HepG2 (cell line): Measurements from ENCODE around the gene KLF16. TPM values are rescaled to one million over a fixed set of nuclear protein-coding genes. Genes with fewer than 3 reads are reported as not detected.
A peak's percentile ranks its signal among the peaks of the same experiment; 100 is the strongest.

Source experiments
- HNRNPK ChIP-seq: fragments of 200-400 bp; formaldehyde crosslinking; IDR thresholded peaks from 2 replicates; pipeline ENCODE4 v1.6.1; 2018; ENCODE audit warnings: low read length, low read depth, moderate library complexity, mild to moderate bottlenecking; ENCODE audit not compliant: poor library complexity, severe bottlenecking
- IRF2 ChIP-seq: IDR thresholded peaks from 2 replicates; pipeline ENCODE4 v1.6.1; 2018; ENCODE audit warnings: missing genetic modification reagents, missing compliant biosample characterization
- KLF6 ChIP-seq: IDR thresholded peaks from 2 replicates; pipeline ENCODE4 v1.8.0; 2016; ENCODE audit warnings: missing biosample characterization, missing genetic modification reagents
- SOX5 ChIP-seq: IDR thresholded peaks from 2 replicates; pipeline ENCODE4 v1.6.1; 2016; ENCODE audit warnings: borderline replicate concordance
- U2AF2 ChIP-seq: fragments of 200-400 bp; formaldehyde crosslinking; IDR thresholded peaks from 2 replicates; pipeline ENCODE4 v1.6.1; 2017; ENCODE audit warnings: low read depth, mild to moderate bottlenecking, low read length
- ZNF329 ChIP-seq: sonication (generic); formaldehyde crosslinking; IDR thresholded peaks from 2 replicates; pipeline ENCODE4 v1.9.0; 2021; ENCODE audit warnings: low read depth, mild to moderate bottlenecking, missing genetic modification reagents
- ZNF331 ChIP-seq: sonication (generic); formaldehyde crosslinking; IDR thresholded peaks from 2 replicates; pipeline ENCODE4 v1.4.0; 2020; ENCODE audit warnings: missing genetic modification reagents
- ZNF333 ChIP-seq: sonication (generic); formaldehyde crosslinking; IDR thresholded peaks from 2 replicates; pipeline ENCODE4 v1.4.0; 2020; ENCODE audit warnings: mild to moderate bottlenecking, missing genetic modification reagents, borderline replicate concordance
- polyA plus RNA-seq, 8 experiments: library from polyadenylated mRNA; depleted of rRNA in 3 of 8; stranded (reverse) in 7 of 8; unstranded in 1 of 8; fragments of >200 nt; fragmentation: Illumina TruSeq in 4 of 8; extraction: Trizol in 4 of 8; gene quantifications; 2 replicates each; pipeline versions ENCODE4 v1.2.1 to v1.2.3, GENCODE V29; 2011 to 2016; ENCODE audit warnings: low read depth in 4 of 8, missing spikeins in 1 of 8, mixed read lengths in 1 of 8; ENCODE audit not compliant: insufficient read depth in 1 of 8
- total RNA-seq, 5 experiments: library from RNA; depleted of rRNA; stranded (reverse); fragments of >200 nt; fragmentation: Illumina TruSeq; extraction: Trizol; gene quantifications; 2 replicates each; pipeline ENCODE4 v1.2.3, GENCODE V29; 2016; ENCODE audit warnings: low read depth in 1 of 5
- TF ChIP-seq, protein P1 (sequence below): sonication (generic); formaldehyde crosslinking; IDR thresholded peaks from 2 replicates; pipeline ENCODE4 v1.9.0; 2022; ENCODE audit warnings: low read depth, missing genetic modification reagents
- TF ChIP-seq, protein P2 (sequence below): sonication (generic); formaldehyde crosslinking; IDR thresholded peaks from 2 replicates; pipeline ENCODE4 v1.4.0; 2020; ENCODE audit warnings: mild to moderate bottlenecking, missing genetic modification reagents
- TF ChIP-seq, protein P3 (sequence below): sonication (generic); formaldehyde crosslinking; IDR thresholded peaks from 2 replicates; pipeline ENCODE4 v1.5.0; 2020; ENCODE audit warnings: mild to moderate bottlenecking, missing genetic modification reagents
- TF ChIP-seq, protein P4 (sequence below): sonication (generic); formaldehyde crosslinking; IDR thresholded peaks from 2 replicates; pipeline ENCODE4 v1.5.0; 2020; ENCODE audit warnings: missing genetic modification reagents
- TF ChIP-seq, protein P5 (sequence below): IDR thresholded peaks from 2 replicates; pipeline ENCODE4 v1.6.1; 2016; ENCODE audit warnings: low read depth, missing genetic modification reagents, missing compliant biosample characterization
- TF ChIP-seq, protein P6 (sequence below): IDR thresholded peaks from 2 replicates; pipeline ENCODE4 v1.6.1; 2016; ENCODE audit warnings: missing compliant biosample characterization, missing genetic modification reagents, borderline replicate concordance

KLF16 gene
- total and polyA plus RNA-seq, 2 of the 13 experiments (the other 11 are each of a cell fraction or from before 2014, with no cell fraction given) = 3.5 to 6.7 TPM

DNA sequence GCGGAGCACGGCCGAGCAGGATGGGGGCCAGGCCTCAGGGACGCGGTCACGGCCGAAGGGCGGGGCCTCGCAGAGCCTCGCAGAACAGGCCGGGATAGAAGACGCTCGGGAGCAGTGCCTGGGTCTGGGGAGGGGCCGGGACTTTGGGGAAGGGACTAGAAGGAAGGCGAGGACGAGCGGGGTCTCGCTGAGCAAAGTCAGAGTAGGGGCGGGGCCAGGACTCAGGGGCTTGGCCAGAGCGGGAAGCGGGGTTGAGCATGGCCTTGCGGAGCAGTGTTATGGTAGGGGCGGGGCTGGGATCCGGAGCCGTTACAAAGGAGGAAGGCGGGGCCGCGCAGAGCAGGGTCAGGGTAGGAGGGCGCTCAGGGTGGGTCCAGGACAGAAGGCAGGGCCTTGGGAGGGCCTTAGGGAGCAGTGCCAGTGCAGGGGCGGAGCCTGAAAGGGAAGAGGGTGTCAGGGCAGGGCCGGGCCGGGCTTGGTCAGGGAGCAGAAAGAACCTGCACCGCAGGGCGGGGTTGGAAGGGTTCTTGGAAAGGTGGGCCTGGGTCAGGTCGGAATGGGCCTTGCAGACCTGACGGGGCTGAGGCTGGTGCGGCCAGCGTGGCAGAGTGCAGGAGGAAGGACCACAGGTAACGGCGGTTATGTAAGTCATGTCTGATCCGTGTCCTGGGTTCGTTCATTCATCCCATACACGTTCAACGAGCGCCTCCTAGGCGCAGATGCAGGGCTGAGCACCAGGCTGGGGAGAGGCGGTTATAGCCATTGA is 50.8 kb downstream of the KLF16 start (continued):
- TF ChIP-seq, protein P1, sequence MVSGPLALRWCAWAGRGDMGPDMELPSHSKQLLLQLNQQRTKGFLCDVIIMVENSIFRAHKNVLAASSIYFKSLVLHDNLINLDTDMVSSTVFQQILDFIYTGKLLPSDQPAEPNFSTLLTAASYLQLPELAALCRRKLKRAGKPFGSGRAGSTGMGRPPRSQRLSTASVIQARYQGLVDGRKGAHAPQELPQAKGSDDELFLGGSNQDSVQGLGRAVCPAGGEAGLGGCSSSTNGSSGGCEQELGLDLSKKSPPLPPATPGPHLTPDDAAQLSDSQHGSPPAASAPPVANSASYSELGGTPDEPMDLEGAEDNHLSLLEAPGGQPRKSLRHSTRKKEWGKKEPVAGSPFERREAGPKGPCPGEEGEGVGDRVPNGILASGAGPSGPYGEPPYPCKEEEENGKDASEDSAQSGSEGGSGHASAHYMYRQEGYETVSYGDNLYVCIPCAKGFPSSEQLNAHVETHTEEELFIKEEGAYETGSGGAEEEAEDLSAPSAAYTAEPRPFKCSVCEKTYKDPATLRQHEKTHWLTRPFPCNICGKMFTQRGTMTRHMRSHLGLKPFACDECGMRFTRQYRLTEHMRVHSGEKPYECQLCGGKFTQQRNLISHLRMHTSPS (CRISPR knock-in tag) = peak; percentile 59; the same call in 1 of the 2 replicates
- TF ChIP-seq ZNF331 (CRISPR knock-in tag) = 0 out of 2 replicates have a peak, but pooled peaks have one; percentile 25
- TF ChIP-seq ZNF333 = peak; percentile 29; the same call in 1 of the 2 replicates
- TF ChIP-seq, protein P2, sequence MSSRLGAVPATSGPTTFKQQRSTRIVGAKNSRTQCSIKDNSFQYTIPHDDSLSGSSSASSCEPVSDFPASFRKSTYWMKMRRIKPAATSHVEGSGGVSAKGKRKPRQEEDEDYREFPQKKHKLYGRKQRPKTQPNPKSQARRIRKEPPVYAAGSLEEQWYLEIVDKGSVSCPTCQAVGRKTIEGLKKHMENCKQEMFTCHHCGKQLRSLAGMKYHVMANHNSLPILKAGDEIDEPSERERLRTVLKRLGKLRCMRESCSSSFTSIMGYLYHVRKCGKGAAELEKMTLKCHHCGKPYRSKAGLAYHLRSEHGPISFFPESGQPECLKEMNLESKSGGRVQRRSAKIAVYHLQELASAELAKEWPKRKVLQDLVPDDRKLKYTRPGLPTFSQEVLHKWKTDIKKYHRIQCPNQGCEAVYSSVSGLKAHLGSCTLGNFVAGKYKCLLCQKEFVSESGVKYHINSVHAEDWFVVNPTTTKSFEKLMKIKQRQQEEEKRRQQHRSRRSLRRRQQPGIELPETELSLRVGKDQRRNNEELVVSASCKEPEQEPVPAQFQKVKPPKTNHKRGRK (CRISPR knock-in tag) = 0 out of 2 replicates have a peak, but pooled peaks have one; percentile 27
- peak; percentile 55 for TF ChIP-seq SOX5 (CRISPR knock-in tag)
- TF ChIP-seq, protein P3, sequence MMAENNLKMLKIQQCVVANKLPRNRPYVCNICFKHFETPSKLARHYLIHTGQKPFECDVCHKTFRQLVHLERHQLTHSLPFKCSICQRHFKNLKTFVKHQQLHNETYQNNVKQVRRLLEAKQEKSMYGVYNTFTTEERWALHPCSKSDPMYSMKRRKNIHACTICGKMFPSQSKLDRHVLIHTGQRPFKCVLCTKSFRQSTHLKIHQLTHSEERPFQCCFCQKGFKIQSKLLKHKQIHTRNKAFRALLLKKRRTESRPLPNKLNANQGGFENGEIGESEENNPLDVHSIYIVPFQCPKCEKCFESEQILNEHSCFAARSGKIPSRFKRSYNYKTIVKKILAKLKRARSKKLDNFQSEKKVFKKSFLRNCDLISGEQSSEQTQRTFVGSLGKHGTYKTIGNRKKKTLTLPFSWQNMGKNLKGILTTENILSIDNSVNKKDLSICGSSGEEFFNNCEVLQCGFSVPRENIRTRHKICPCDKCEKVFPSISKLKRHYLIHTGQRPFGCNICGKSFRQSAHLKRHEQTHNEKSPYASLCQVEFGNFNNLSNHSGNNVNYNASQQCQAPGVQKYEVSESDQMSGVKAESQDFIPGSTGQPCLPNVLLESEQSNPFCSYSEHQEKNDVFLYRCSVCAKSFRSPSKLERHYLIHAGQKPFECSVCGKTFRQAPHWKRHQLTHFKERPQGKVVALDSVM (CRISPR knock-in tag) = no peak
- no peak for TF ChIP-seq U2AF2
- TF ChIP-seq, protein P4, sequence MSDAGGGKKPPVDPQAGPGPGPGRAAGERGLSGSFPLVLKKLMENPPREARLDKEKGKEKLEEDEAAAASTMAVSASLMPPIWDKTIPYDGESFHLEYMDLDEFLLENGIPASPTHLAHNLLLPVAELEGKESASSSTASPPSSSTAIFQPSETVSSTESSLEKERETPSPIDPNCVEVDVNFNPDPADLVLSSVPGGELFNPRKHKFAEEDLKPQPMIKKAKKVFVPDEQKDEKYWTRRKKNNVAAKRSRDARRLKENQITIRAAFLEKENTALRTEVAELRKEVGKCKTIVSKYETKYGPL (CRISPR knock-in tag) = peak; percentile 97
- TF ChIP-seq, protein P5, sequence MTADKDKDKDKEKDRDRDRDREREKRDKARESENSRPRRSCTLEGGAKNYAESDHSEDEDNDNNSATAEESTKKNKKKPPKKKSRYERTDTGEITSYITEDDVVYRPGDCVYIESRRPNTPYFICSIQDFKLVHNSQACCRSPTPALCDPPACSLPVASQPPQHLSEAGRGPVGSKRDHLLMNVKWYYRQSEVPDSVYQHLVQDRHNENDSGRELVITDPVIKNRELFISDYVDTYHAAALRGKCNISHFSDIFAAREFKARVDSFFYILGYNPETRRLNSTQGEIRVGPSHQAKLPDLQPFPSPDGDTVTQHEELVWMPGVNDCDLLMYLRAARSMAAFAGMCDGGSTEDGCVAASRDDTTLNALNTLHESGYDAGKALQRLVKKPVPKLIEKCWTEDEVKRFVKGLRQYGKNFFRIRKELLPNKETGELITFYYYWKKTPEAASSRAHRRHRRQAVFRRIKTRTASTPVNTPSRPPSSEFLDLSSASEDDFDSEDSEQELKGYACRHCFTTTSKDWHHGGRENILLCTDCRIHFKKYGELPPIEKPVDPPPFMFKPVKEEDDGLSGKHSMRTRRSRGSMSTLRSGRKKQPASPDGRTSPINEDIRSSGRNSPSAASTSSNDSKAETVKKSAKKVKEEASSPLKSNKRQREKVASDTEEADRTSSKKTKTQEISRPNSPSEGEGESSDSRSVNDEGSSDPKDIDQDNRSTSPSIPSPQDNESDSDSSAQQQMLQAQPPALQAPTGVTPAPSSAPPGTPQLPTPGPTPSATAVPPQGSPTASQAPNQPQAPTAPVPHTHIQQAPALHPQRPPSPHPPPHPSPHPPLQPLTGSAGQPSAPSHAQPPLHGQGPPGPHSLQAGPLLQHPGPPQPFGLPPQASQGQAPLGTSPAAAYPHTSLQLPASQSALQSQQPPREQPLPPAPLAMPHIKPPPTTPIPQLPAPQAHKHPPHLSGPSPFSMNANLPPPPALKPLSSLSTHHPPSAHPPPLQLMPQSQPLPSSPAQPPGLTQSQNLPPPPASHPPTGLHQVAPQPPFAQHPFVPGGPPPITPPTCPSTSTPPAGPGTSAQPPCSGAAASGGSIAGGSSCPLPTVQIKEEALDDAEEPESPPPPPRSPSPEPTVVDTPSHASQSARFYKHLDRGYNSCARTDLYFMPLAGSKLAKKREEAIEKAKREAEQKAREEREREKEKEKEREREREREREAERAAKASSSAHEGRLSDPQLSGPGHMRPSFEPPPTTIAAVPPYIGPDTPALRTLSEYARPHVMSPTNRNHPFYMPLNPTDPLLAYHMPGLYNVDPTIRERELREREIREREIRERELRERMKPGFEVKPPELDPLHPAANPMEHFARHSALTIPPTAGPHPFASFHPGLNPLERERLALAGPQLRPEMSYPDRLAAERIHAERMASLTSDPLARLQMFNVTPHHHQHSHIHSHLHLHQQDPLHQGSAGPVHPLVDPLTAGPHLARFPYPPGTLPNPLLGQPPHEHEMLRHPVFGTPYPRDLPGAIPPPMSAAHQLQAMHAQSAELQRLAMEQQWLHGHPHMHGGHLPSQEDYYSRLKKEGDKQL = no peak
- TF ChIP-seq, protein P6, sequence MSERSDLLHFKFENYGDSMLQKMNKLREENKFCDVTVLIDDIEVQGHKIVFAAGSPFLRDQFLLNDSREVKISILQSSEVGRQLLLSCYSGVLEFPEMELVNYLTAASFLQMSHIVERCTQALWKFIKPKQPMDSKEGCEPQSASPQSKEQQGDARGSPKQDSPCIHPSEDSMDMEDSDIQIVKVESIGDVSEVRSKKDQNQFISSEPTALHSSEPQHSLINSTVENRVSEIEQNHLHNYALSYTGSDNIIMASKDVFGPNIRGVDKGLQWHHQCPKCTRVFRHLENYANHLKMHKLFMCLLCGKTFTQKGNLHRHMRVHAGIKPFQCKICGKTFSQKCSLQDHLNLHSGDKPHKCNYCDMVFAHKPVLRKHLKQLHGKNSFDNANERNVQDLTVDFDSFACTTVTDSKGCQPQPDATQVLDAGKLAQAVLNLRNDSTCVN (CRISPR knock-in tag) = peak; percentile 66; the same call in 1 of the 2 replicates
- TF ChIP-seq HNRNPK = peak; percentile 0
- 0 out of 2 replicates have a peak, but pooled peaks have one; percentile 35 for TF ChIP-seq ZNF329 (CRISPR knock-in tag)
- TF ChIP-seq IRF2 (CRISPR knock-in tag) = 0 out of 2 replicates have a peak, but pooled peaks have one; percentile 16
- TF ChIP-seq KLF6 (CRISPR knock-in tag) = peak; percentile 37; the same call in 1 of the 2 replicates
